Transverse colon (tissue), 4 donors: ENCODE results near the gene LMF2.

ENCODE experiments used
- CTCF ChIP-seq, 5 experiments: fragments of 200-600 bp in 3 of 5; fragments of 450-650 bp in 2 of 5; sonication (generic) in 3 of 5; IDR thresholded peaks; 1 replicate in 2 of 5; 2 replicates in 3 of 5; pipeline ENCODE4 v1.5.1; 2016 to 2017; ENCODE audit warnings: antibody characterized with exemption in 5 of 5, inconsistent platforms in 3 of 5, mild to moderate bottlenecking in 2 of 5, moderate library complexity in 1 of 5
- EP300 ChIP-seq: sonication (generic); formaldehyde crosslinking; IDR thresholded peaks from one replicate; pipeline ENCODE4 v1.6.1; 2017; ENCODE audit warnings: antibody characterized with exemption, low read depth
- POLR2A ChIP-seq: fragments of 450-650 bp; IDR thresholded peaks from one replicate; pipeline ENCODE4 v1.6.1; 2016; ENCODE audit warnings: antibody characterized with exemption, mild to moderate bottlenecking, moderate library complexity
- POLR2AphosphoS5 ChIP-seq, 3 donors: sonication (generic); formaldehyde crosslinking; IDR thresholded peaks; one replicate each; pipeline ENCODE4 v1.6.1; 2016; ENCODE audit warnings: antibody characterized with exemption in 3 of 3

GRCh38 chr22:50522208-50522805 is 14.8 kb upstream of the LMF2 start:
- TF ChIP-seq POLR2A (no peak), CTCF (IDR thresholded peaks at IDR 0.05) (no peak), POLR2AphosphoS5 (IDR thresholded peaks at IDR 0.05) (no peak), EP300 (no peak)
